Measurements from ENCODE around the gene MAP1LC3B2.
"Not testable (repeated sequence)": the region's sequence is repeated elsewhere in the genome, so short reads cannot be mapped to it uniquely, and the experiment has no call there.

The MAP1LC3B2 gene

GRCh38 chr12:116568203-116568602, 9.0 kb downstream of the MAP1LC3B2 start:
- no peak for TF ChIP-seq POLR2AphosphoS5 (IDR thresholded peaks at IDR 0.05; ENCODE audit: low read depth, low read length)
- TF ChIP-seq SPI1 (IDR thresholded peaks at IDR 0.05; ENCODE audit: low read depth, low read length): no peak
- no peak for TF ChIP-seq POLR2A (IDR thresholded peaks at IDR 0.05; ENCODE audit: low read depth, low read length)
- TF ChIP-seq TAF1 (IDR thresholded peaks at IDR 0.05; ENCODE audit: low read depth, low read length): no peak
- no peak for TF ChIP-seq PAX5 (IDR thresholded peaks at IDR 0.05; ENCODE audit: insufficient read depth, low read length, severe bottlenecking)
- no peak for FAIRE-seq
- no peak for DNase-seq (ENCODE audit: insufficient read length, low spot score)

GRCh38 chr12:116571089-116571488, 11.9 kb downstream of the MAP1LC3B2 start:
- DNase-seq (ENCODE audit: insufficient read length, low spot score): no peak
- TF ChIP-seq TAF1 (IDR thresholded peaks at IDR 0.05; ENCODE audit: low read depth, low read length) (no peak), POU2F2 (IDR thresholded peaks at IDR 0.05; ENCODE audit: low read depth, low read length) (no peak), SPI1 (IDR thresholded peaks at IDR 0.05; ENCODE audit: low read depth, low read length) (no peak), POLR2AphosphoS5 (IDR thresholded peaks at IDR 0.05; ENCODE audit: low read depth, low read length) (no peak), PAX5 (IDR thresholded peaks at IDR 0.05; ENCODE audit: insufficient read depth, low read length, severe bottlenecking) (no peak), POLR2A (IDR thresholded peaks at IDR 0.05; ENCODE audit: low read depth, low read length) (no peak)
- no peak for FAIRE-seq

- no peak for DNase-seq (ENCODE audit: insufficient read length, low spot score)
- no peak for FAIRE-seq
- TF ChIP-seq SPI1 (IDR thresholded peaks at IDR 0.05; ENCODE audit: low read depth, low read length) (no peak), PAX5 (IDR thresholded peaks at IDR 0.05; ENCODE audit: insufficient read depth, low read length, severe bottlenecking) (no peak), TAF1 (IDR thresholded peaks at IDR 0.05; ENCODE audit: low read depth, low read length) (no peak)
These were observed 14.6 kb downstream of the MAP1LC3B2 start for GRCh38 chr12:116573776-116574175.

- DNase-seq (ENCODE audit: insufficient read length, low spot score); FAIRE-seq: not testable (repeated sequence)
These were observed 16.6 kb downstream of the MAP1LC3B2 start for GRCh38 chr12:116575754-116576153.

GRCh38 chr12:116577154-116577561, 18.0 kb downstream of the MAP1LC3B2 start:
- DNase-seq (ENCODE audit: insufficient read length, low spot score) (no peak), FAIRE-seq (no peak)
- TF ChIP-seq POU2F2 (IDR thresholded peaks at IDR 0.05; ENCODE audit: low read depth, low read length): no peak
- no peak for TF ChIP-seq TAF1 (IDR thresholded peaks at IDR 0.05; ENCODE audit: low read depth, low read length)
- TF ChIP-seq PAX5 (IDR thresholded peaks at IDR 0.05; ENCODE audit: insufficient read depth, low read length, severe bottlenecking): no peak
- no peak for TF ChIP-seq POLR2A (IDR thresholded peaks at IDR 0.05; ENCODE audit: low read depth, low read length)
- TF ChIP-seq SPI1 (IDR thresholded peaks at IDR 0.05; ENCODE audit: low read depth, low read length): no peak
- no peak for TF ChIP-seq POLR2AphosphoS5 (IDR thresholded peaks at IDR 0.05; ENCODE audit: low read depth, low read length)

GRCh38 chr12:116578051-116578450, 18.9 kb downstream of the MAP1LC3B2 start:
- FAIRE-seq (no peak), DNase-seq (ENCODE audit: insufficient read length, low spot score) (no peak)
- TF ChIP-seq PAX5 (IDR thresholded peaks at IDR 0.05; ENCODE audit: insufficient read depth, low read length, severe bottlenecking) (no peak), TAF1 (IDR thresholded peaks at IDR 0.05; ENCODE audit: low read depth, low read length) (no peak), POLR2AphosphoS5 (IDR thresholded peaks at IDR 0.05; ENCODE audit: low read depth, low read length) (no peak), SPI1 (IDR thresholded peaks at IDR 0.05; ENCODE audit: low read depth, low read length) (no peak), POU2F2 (IDR thresholded peaks at IDR 0.05; ENCODE audit: low read depth, low read length) (no peak), POLR2A (IDR thresholded peaks at IDR 0.05; ENCODE audit: low read depth, low read length) (no peak)

GRCh38 chr12:116582610-116583009, 23.4 kb downstream of the MAP1LC3B2 start:
- FAIRE-seq (no peak), DNase-seq (ENCODE audit: insufficient read length, low spot score) (no peak)
- TF ChIP-seq POU2F2 (IDR thresholded peaks at IDR 0.05; ENCODE audit: low read depth, low read length) (no peak), PAX5 (IDR thresholded peaks at IDR 0.05; ENCODE audit: insufficient read depth, low read length, severe bottlenecking) (no peak), POLR2AphosphoS5 (IDR thresholded peaks at IDR 0.05; ENCODE audit: low read depth, low read length) (no peak), SPI1 (IDR thresholded peaks at IDR 0.05; ENCODE audit: low read depth, low read length) (no peak), TAF1 (IDR thresholded peaks at IDR 0.05; ENCODE audit: low read depth, low read length) (no peak), POLR2A (IDR thresholded peaks at IDR 0.05; ENCODE audit: low read depth, low read length) (no peak)

- FAIRE-seq: no peak
- TF ChIP-seq SPI1 (IDR thresholded peaks at IDR 0.05; ENCODE audit: low read depth, low read length) (no peak), POLR2AphosphoS5 (IDR thresholded peaks at IDR 0.05; ENCODE audit: low read depth, low read length) (no peak), POU2F2 (IDR thresholded peaks at IDR 0.05; ENCODE audit: low read depth, low read length) (no peak), POLR2A (IDR thresholded peaks at IDR 0.05; ENCODE audit: low read depth, low read length) (no peak), PAX5 (IDR thresholded peaks at IDR 0.05; ENCODE audit: insufficient read depth, low read length, severe bottlenecking) (no peak), TAF1 (IDR thresholded peaks at IDR 0.05; ENCODE audit: low read depth, low read length) (no peak)
These were observed 24.0 kb downstream of the MAP1LC3B2 start for GRCh38 chr12:116583129-116583694.

GRCh38 chr12:116587270-116587669, 28.1 kb downstream of the MAP1LC3B2 start:
- DNase-seq (ENCODE audit: insufficient read length, low spot score) (no peak), FAIRE-seq (no peak)
- TF ChIP-seq POU2F2 (IDR thresholded peaks at IDR 0.05; ENCODE audit: low read depth, low read length) (no peak), TAF1 (IDR thresholded peaks at IDR 0.05; ENCODE audit: low read depth, low read length) (no peak), POLR2AphosphoS5 (IDR thresholded peaks at IDR 0.05; ENCODE audit: low read depth, low read length) (no peak), PAX5 (IDR thresholded peaks at IDR 0.05; ENCODE audit: insufficient read depth, low read length, severe bottlenecking) (no peak), POLR2A (IDR thresholded peaks at IDR 0.05; ENCODE audit: low read depth, low read length) (no peak), SPI1 (IDR thresholded peaks at IDR 0.05; ENCODE audit: low read depth, low read length) (no peak)

More at GRCh38 chr12:116583129-116583694, 24.0 kb downstream of the MAP1LC3B2 start:
- DNase-seq (ENCODE audit: insufficient read length, low spot score): no peak

- DNase-seq (ENCODE audit: insufficient read length, low spot score) (no peak), FAIRE-seq (no peak)
- TF ChIP-seq SPI1 (IDR thresholded peaks at IDR 0.05; ENCODE audit: low read depth, low read length) (no peak), PAX5 (IDR thresholded peaks at IDR 0.05; ENCODE audit: insufficient read depth, low read length, severe bottlenecking) (no peak), POLR2AphosphoS5 (IDR thresholded peaks at IDR 0.05; ENCODE audit: low read depth, low read length) (no peak), TAF1 (IDR thresholded peaks at IDR 0.05; ENCODE audit: low read depth, low read length) (no peak)
These were observed 29.3 kb downstream of the MAP1LC3B2 start for GRCh38 chr12:116588390-116589028.

Data from GM12891 (cell line).